GM19025 (cell line): ENCODE measurements around the gene TEX48.

Experiments
- ATAC-seq: cut with Tn5 transposase; IDR thresholded peaks from one replicate; pipeline ENCODE4 v1.9.1; 2021; ENCODE audit warnings: mild to moderate bottlenecking, low read depth, moderate library complexity; ENCODE audit not compliant: unreplicated experiment

Gene TEX48

GRCh38 chr9:114694719-114695269 is 12.8 kb upstream of the TEX48 start:
- ATAC-seq: peak; percentile 36

- no peak for ATAC-seq
These were observed 12.2 kb upstream of the TEX48 start for GRCh38 chr9:114694146-114694545.

- ATAC-seq: no peak
These were observed 11.4 kb upstream of the TEX48 start for GRCh38 chr9:114693248-114693855.

- no peak for ATAC-seq
These were observed 9.9 kb upstream of the TEX48 start for GRCh38 chr9:114691956-114692295.

- peak; percentile 62 for ATAC-seq
These were observed 9.3 kb upstream of the TEX48 start for GRCh38 chr9:114691046-114691955.

- ATAC-seq: no peak
These were observed 8.3 kb upstream of the TEX48 start for GRCh38 chr9:114690308-114690707.

GRCh38 chr9:114689813-114690212 is 7.8 kb upstream of the TEX48 start:
- no peak for ATAC-seq

GRCh38 chr9:114688909-114689610 is 7.1 kb upstream of the TEX48 start:
- ATAC-seq: no peak

GRCh38 chr9:114688379-114688778 is 6.4 kb upstream of the TEX48 start:
- no peak for ATAC-seq

GRCh38 chr9:114687034-114687433 is 5.0 kb upstream of the TEX48 start:
- no peak for ATAC-seq

- no peak for ATAC-seq
These were observed 4.0 kb upstream of the TEX48 start for GRCh38 chr9:114685951-114686350.

GRCh38 chr9:114684036-114684435 is 2.0 kb upstream of the TEX48 start:
- no peak for ATAC-seq

- no peak for ATAC-seq
These were observed 854 bp upstream of the TEX48 start for GRCh38 chr9:114682846-114683245.

- ATAC-seq: no peak
These were observed 1.6 kb downstream of the TEX48 start for GRCh38 chr9:114680259-114681001.

- no peak for ATAC-seq
These were observed 3.2 kb downstream of the TEX48 start for GRCh38 chr9:114678795-114679194.

GRCh38 chr9:114678130-114678529 is 3.9 kb downstream of the TEX48 start:
- ATAC-seq: no peak

- no peak for ATAC-seq
These were observed 4.6 kb downstream of the TEX48 start for GRCh38 chr9:114677418-114677817.

- ATAC-seq: no peak
These were observed 5.1 kb downstream of the TEX48 start for GRCh38 chr9:114676901-114677300.

- no peak for ATAC-seq
These were observed 7.0 kb downstream of the TEX48 start for GRCh38 chr9:114674798-114675540.
